GM21825 (cell line): ENCODE data around the gene TAB3.
A peak's percentile ranks its signal among the peaks of the same experiment; 100 is the strongest.

Source experiments
- ATAC-seq: cut with Tn5 transposase; IDR thresholded peaks from one replicate; pipeline ENCODE4 v1.9.1; 2021; ENCODE audit warnings: mild to moderate bottlenecking, moderate library complexity; ENCODE audit not compliant: unreplicated experiment

TAB3 gene

DNA sequence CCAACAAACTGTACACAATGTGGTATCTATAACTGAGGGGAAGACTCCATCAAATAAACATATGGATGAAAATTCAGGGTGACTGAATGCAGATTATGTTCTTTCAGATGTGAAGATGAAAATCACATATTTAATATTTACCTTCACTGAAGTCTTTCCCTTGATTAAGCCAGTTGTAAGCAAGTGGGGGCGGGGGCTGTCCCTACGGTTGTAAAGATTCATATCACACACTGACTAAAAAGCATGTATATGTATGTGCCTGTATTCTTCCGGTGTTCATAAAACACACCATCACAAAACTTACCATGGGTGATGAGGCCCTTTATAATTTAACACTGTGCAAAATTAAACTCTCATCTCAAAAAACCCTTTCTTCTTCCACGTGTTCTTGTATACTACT, 1.3 kb downstream of the TAB3 start:
- ATAC-seq = no peak

DNA sequence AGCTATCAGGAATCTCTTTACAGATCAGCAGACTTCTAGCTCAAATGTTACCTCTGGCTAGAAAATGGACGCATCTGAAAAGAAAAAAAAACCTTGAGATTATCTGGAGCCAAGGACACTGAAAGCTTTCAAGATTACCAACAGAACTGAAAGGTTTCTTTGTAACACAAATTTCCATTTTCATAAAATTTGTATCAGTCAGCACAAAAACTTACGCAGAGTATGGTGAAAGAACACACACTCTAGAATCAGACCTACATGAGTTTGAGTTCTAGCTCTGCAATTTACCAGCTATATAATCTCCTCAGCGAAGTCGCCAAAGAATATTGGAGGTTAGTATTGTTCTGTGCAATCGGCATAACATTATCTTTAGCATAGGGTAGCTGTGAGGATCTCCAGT, 1.8 kb downstream of the TAB3 start:
- ATAC-seq = no peak

DNA sequence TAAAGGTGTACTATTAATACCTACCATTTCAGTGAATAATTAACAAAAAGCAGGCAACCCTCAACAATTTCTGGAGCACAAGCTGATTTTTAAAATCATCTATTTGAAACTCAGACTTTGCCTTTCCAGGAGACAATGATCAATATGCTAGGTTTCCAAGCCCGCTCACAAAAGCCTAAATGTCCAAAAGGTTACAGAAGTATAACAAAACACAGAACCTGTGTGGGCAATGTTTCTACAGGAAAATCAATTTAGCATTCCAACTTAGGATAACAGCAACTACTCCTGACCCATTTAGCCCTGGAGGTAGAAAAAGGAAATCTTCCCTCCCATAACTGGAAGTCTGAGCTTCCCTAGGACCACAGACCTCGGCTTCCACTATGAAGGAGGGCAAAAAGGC, 3.9 kb downstream of the TAB3 start:
- no peak for ATAC-seq

DNA sequence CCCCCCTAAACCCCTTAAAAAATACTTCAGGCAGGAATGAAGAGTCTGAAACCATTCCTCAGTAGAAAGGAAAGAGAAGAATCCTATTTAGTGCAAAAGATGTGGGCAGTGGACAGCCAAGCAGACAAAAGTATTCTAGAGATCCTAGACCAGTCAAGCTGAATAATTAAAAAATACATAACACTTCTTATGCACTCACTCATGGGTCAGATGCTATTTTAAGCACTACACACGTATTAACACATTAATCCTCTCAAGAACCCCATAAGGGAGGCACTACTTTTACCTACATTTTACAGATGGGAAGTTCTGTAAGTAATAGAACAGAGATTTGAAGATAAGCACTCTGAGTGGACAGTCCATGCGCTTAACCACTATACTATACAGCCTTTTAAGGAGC, 5.9 kb downstream of the TAB3 start:
- ATAC-seq = no peak

DNA sequence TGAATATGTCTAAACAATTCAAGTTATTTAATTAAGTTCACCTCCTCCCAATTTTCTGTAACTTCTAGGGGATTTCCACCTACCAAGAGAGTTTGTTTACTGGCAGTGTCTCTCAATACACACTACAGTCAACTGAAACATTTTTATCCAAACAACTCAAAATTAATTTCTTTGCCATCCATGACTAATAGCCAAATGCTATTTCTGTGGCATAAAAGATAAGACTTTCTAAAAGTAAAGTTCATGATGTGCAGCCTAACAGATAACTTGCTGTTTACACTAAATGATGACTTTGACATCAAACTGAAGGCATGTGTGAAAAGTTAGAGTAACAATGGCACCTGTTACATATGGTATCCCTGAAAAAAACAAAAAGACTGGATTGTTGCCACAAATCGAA, 7.3 kb downstream of the TAB3 start:
- no peak for ATAC-seq

DNA sequence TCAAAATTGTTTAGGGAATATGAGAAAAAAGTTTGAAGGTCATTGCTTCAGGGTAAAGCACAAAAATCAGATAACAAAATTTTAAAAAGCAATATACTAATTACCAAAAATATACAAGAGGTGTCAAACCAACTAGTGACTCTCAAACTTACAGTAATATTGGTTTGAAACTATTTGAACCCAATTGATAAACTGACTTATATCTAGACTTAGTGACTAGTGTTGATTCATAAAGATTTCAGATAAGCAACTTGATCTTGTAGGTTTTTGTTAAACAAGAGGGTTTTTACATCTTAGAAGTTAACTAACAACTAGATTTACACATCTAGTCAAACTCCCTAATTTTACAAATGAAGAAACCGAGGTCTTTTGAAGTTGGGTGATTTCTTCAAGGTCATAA, 7.7 kb downstream of the TAB3 start:
- no peak for ATAC-seq

DNA sequence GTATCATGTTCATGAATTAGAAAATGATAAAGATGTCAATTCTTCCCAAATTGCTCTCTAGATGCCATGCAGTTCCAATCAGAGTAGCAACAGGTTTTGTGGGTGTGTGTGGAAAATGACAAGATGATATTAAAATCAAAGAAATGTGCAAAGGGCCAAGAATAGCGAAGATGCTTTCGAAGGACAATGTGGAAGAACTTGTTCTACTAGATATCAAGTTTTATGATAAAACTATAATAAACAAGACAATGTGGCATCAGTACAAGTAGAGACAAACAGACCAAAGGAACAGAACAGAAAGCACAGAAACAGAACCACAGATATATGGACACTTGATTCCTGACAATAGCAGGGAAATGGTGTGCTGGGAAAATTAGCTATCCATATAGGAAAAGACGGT, 9.0 kb downstream of the TAB3 start:
- ATAC-seq = no peak

DNA sequence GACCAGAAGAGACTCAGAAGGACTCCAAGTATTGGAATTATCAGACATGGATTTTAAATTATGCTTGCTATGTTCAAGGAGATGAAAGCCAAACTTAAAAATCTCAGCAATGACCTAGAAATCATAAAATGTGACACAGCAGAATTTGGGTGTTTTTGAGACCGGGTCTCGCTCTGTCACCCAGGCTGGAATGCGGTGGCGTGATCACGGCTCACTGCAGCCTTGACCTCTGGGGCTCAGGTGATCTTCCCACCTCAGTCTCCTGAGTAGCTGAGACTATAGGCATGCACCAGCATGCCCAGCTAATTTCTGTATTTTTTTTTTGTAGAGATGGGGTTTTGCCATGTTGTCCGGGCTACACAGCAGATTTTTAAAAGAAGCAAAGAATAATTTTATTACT, 12.7 kb downstream of the TAB3 start:
- ATAC-seq = no peak

DNA sequence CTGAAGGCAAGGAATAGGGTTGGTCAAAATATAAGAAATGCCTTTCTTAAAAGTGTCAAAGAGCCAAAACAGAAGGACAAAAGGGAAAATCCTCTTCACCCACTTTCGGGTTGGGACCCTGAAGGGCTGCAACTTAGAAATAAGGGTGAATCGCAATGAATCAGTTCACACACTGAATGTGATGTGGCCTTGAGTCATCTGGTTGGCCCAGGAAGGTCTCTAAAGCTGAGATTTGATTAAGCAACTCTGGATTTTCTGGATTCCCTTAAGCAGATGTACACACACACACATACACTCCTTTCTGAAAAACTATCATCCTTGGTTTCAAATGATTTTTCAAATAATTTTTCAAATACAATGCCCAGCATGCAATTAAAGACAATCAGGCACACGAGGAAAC, 13.1 kb downstream of the TAB3 start:
- ATAC-seq = no peak

DNA sequence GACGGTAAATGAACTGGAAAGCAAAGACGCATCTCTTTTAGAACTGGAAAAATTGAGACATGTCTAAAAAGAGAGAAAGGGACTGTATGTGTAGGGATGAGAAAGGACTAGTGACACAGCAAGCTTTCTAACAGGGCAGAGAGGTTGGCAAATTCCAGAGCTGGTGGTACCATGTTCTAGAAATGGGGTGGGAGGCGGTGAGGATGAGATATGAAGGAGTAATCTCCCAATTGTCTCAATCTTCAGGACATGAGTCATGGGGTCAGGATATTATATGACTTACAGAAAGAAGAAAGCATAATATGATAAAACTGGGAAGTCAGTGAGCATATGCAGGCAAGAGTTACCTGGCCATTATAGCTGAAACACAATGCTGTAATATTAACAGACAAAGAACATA, 14.2 kb downstream of the TAB3 start:
- no peak for ATAC-seq

DNA sequence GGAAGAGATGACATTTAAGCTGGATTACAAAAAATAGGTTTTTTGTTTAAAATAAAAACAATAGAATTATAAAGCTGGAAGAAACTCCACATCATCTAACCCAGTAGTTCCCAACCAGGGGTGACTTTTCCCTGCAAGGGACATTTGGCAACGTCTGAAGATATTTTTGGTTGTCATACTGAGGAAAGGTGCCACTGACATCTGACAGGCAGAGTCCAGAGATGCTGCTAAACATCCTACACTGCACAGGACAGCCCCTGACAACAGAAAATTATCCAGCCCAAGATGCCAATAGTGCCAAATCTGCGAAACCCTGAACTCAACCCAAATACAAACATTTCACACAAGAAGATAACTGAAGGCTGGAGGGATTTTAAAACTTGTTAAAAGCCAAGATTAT, 18.5 kb downstream of the TAB3 start:
- no peak for ATAC-seq

DNA sequence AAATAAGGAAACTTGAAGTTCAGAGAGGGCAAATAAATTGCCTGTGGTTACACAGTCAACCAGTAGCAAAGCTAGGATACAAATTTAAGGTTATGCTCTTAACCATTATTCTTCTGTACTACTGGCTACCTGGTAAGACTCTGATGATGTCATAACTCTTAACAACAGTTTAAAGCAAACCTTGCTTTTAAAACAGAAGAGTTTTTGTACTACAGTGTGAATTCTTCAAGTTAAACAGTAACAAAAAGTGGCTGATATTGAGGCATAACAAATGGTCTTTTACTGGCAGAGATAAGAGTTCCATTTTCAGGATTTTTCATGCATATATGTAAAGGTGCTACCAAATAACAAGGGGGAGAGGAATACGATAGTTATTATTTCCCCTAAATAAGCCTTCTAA, 23.4 kb downstream of the TAB3 start:
- ATAC-seq = no peak

DNA sequence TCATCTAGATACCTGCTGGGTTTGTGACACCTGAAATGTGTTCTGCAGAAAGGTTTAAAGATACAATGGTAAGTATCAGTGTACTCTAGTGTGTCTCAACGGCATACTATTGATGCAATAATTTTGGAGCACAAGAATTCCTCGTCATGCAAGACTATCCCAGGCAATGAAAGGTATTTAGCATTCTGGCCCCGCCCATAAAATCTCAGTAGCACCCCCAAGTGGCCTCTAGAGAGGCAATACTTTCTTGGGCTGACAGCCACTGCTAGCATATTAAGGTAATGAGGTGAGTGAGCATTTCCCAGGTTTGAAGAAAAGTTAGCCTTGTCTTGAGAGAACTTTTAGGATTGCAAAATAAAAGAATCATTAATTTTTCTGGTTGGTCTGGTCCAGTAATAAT, 24.0 kb downstream of the TAB3 start:
- peak; percentile 65 for ATAC-seq

DNA sequence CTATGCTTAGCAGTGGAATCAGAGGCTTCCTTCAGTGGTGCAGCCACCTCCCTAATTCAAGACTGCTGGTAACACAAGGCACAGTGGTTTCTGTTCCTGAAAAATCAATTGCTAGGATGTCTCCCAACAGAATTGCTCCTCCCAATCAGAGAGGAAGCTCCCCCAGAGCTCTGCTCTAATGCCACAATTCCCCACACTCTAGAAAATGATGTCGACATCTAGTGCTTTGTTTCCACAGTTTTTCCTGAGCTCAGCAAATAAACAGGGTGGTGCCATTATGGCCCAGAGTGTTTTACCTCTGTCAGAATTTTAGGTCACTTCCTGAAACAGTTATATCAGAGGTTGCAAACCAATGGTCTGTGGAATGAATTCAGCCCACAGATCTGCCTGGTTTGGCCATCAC, 24.7 kb downstream of the TAB3 start:
- no peak for ATAC-seq

DNA sequence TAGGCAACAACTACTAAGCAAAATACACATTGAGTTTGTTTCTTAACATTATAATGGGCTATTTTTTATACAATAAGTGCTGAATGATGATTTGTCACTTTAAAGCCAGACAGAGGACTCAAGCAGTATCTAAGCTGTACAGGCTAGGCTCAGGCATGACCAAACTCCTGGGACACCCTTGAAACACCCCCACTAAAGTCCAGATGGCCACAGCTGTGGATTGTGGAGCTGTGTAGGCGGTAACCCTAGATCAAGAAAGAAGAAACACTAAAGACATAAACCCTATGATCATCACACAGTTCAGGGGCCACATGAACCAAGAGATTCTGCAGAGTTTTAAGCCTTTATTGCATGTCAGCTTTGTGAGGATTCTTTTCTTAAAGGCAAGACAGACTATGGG, 25.1 kb downstream of the TAB3 start:
- no peak for ATAC-seq

DNA sequence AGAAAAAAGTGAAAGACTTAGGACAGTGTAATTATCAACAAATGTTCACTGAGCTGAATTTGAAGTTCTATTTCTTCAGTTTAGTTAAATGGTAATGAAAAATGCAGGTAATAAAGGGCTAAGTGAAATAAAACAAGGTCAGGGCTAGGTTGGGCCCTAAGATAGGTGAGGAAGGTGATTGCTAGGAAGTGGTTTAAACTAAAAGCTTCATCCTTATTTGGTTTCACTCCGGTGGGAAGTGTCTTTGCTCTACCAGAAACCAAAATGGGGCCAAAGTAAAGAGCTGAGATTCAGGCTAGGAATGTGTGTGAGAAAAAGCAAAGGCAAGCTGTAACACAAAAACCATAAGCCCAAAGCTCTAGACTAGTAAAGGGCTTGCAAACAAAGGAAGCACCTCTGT, 31.0 kb downstream of the TAB3 start:
- ATAC-seq = no peak

DNA sequence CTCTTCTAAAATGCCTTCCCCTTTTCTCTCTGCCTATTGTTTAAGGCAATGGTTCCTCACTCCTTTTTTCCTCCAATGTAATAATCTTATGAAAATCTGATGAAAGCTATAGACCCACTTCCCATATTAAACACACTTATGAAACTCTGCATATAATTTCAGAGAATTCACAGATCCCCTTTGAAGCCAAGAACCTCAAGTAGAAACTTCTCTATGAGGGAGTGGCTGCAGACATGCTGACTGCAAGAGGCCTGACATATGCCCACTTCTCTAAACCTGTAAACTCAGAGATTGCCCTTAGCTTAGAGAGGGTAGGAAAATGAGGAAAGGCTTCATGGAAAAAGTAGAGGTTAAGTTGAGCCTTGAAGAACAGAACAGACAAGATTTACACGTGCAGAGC, 37.6 kb downstream of the TAB3 start:
- no peak for ATAC-seq

DNA sequence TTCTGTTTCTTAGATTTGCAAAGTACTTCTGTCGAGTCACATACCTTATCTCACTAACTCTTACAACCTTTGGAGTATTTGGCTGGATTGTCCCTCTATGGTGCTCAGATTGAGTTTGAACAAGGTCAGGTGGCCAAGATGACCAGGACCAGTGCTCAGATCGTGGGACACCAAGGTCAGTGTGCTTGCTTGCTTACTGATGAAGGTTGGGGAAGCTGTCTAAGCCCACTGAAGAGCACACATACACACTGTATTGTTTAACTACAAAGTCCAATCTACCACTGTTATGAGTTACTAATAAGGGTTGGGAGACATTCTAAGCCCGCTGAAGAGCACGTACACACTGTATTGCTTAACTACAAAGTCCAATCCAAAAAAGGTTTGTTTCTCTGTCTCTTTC, 53.7 kb downstream of the TAB3 start:
- ATAC-seq = no peak

DNA sequence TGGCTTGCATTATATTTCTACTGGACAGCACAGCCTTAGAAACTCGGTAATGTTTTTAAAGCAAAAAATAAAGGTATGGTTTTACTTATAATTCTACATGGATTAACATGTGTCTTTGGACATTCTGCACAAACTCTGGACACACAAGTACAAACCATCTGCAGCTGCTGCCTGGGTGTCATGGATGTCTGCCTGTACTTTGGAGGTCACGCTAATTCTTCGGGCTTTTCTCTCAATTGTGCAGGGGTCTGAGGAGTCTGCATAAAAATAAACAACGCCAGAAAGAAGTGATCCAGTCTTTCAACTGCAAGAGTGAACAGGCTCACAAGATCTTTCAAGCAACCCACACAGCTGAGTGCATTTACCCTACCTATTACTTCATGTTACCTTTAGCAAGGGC, 55.2 kb downstream of the TAB3 start:
- ATAC-seq = no peak

DNA sequence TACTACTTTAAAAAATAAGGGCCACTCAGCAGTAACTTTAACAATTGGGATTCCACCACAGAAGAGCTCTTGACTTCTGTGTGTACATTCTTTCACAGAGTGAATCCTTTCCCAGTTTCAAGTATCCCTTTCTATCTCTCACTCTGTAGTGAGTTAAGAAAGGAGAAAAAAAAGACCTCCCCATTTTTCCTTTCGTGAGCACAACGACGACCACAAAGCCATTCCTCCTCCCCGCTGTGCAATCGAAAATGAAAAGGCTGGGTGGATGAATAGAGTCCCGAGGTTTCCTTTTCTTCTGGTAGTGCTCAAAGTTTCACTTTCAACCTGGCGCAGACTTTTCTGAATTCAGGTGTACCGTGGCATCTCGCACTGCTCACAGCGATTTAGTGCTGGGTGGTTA, 58.0 kb downstream of the TAB3 start:
- ATAC-seq = peak; percentile 66

DNA sequence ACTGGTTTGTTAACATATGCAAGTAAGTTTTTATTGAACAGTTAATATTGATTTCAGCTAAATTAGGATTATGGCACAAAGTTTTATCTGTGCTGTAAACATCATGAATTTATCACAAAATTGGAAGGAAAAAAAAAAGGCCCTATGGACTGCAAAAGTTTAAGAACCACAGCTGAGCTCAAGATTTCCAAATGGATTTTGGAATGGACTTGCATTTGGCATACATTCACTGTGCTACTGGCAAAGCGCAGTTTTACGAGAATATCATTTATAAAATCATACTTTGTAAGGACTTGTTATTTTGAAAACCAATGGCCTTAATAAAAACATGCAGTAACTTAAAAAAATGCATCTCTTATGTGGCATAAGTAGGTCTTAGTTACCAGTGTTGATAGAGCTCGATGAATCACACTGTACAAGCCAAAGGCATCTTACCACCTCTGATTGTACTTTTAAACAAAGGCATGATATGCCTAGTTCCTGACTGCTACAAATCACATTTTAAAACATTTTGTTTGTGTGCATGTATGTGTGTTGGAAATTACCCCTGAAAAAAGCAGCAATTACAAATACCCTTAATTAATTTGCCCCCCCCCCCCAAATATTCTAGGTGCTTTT, 58.6 kb downstream of the TAB3 start:
- ATAC-seq = no peak

DNA sequence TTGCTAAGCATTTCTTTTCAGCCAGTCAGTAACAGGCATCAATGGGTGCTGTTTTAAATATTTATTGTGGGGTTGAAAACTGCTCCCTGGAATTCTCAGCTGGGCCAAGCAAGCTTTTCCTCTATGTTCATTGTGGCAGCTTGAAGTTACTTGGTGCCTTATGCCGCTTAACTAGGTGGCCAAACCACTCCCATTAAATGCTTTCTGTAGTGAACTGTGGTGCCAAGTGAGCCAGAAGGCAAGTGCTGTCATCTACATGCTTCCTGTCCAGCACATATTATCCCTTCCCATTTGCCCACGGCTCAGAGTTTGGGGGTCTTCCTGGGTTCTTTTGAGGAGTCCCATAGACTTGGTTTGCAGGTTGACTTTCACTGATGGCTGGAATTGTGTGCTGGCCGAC, 64.8 kb downstream of the TAB3 start:
- ATAC-seq = no peak

DNA sequence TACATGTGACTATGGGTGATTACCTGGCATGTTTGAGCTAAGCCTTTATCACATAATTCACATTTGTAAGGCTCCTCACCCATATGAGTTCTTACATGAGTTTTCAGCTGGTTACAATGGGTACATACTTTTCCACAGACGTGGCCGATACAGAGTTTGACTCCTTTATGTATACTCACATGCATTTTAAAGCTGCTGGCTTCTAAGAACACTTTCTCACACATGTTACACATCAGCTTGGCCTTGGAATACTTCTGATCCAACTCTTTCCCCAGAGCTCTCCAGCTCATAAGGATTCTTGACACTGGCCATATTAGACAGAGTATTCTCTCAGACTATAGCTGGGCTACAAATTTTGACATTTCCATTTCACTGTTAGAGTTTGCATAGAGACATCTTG, 66.3 kb downstream of the TAB3 start:
- ATAC-seq = no peak
